Stimulated activated effector memory CD8-positive, alpha-beta T cell treated with anti-CD3 and anti-CD28 coated beads, Interleukin-12 subunit alpha, Interleukin-12 subunit beta, amount 100 ng/mL, for 72 hours (primary cell): ENCODE results near the gene FBXL13.
"Not testable (repeated sequence)": the region's sequence is repeated elsewhere in the genome, so short reads cannot be mapped to it uniquely, and the experiment has no call there.

Experiments
- ATAC-seq: fragments of 150-1000 bp; cut with Tn5 transposase; 2 replicates; pipeline ENCODE4 v1.10.0; 2021
- DNase-seq, 2 donors: peaks; one replicate each; pipeline ENCODE4 v3.0.0; 2021 to 2022; ENCODE audit warnings: low spot score in 2 of 2
- H3K27ac Mint-ChIP-seq: one replicate; pipeline ENCODE4 v1.8.0; 2022; ENCODE audit warnings: mild to moderate bottlenecking, mixed read lengths
- H3K36me3 Mint-ChIP-seq: one replicate; pipeline ENCODE4 v1.8.0; 2022; ENCODE audit warnings: mild to moderate bottlenecking, mixed read lengths
- H3K4me1 Mint-ChIP-seq: one replicate; pipeline ENCODE4 v1.8.0; 2022; ENCODE audit warnings: mixed read lengths
- H3K4me3 Mint-ChIP-seq: one replicate; pipeline ENCODE4 v1.8.0; 2022; ENCODE audit warnings: mild to moderate bottlenecking, mixed read lengths
- H3K9me3 Mint-ChIP-seq: one replicate; pipeline ENCODE4 v1.8.0; 2022; ENCODE audit warnings: mixed read lengths

Gene FBXL13

GRCh38 chr7:102776217-102776616 lies 298.4 kb downstream of the FBXL13 start:
- DNase-seq, H3K9me3 Mint-ChIP-seq, ATAC-seq, H3K27ac Mint-ChIP-seq, H3K4me3 Mint-ChIP-seq, H3K4me1 Mint-ChIP-seq: not testable (repeated sequence)
- peaks cover 17% of the 10 kb centered on the region for H3K36me3 Mint-ChIP-seq

DNA sequence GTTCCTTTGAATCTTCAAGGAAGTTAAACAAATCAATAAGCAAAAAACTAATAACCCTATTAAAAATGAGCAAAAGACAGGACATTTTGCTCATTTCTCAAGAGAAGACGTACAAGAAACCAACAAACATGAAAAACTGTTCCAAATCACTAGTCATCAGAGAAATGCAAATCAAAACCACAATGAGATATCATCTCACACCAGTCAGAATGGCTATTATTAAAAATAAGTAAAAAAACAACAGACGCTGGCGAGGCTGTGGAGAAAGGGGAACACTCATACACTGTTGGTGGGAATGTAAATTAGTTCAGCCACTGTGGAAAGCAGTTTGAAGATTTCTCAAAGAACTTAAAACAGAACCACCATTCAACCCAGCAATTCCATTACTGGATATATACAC lies 304.1 kb downstream of the FBXL13 start:
- not testable (repeated sequence) for H3K4me1 Mint-ChIP-seq, H3K36me3 Mint-ChIP-seq, H3K9me3 Mint-ChIP-seq, H3K27ac Mint-ChIP-seq, ATAC-seq, H3K4me3 Mint-ChIP-seq, DNase-seq

DNA sequence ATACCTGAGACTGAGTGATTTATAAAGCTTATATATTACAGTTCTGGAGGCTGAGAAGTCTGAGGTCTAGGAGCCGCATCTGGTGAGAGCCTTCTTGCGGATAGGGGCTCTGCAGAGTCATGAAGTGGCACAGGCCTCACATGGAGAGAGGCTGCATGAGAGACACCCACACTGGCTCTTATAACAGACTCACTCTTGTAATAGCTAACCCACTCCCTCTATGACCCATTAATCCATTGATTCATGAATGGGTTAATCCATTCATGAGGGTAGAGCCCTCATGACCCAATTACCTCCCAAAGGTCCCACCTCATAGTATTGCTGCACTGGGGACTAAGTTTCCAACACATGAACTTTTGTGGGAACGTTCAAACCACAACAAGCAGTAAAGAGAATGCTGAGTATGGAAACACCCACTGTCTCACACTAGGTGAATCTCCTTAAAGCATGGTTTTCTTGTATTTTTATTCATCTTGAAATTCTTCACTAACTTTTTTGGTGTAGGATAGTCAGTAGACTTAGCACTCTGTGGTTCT lies 304.9 kb downstream of the FBXL13 start:
- H3K4me1 Mint-ChIP-seq, H3K27ac Mint-ChIP-seq, H3K36me3 Mint-ChIP-seq, ATAC-seq, H3K4me3 Mint-ChIP-seq, H3K9me3 Mint-ChIP-seq, DNase-seq: not testable (repeated sequence)

- H3K4me3 Mint-ChIP-seq, H3K27ac Mint-ChIP-seq, ATAC-seq, DNase-seq, H3K4me1 Mint-ChIP-seq, H3K9me3 Mint-ChIP-seq, H3K36me3 Mint-ChIP-seq: not testable (repeated sequence)
Observed at GRCh38 chr7:102763295-102763905, 311.2 kb downstream of the FBXL13 start.
